Measurements from ENCODE around the gene RALGAPA2. TPM values are rescaled to one million over a fixed set of nuclear protein-coding genes. Genes with fewer than 3 reads are reported as not detected.
"Not testable (repeated sequence)": the region's sequence is repeated elsewhere in the genome, so short reads cannot be mapped to it uniquely, and the experiment has no call there.

The RALGAPA2 gene
- total and polyA plus RNA-seq, 3 donors from 2014 or later: 26.9 to 61.5 (median 59.2) TPM

DNA sequence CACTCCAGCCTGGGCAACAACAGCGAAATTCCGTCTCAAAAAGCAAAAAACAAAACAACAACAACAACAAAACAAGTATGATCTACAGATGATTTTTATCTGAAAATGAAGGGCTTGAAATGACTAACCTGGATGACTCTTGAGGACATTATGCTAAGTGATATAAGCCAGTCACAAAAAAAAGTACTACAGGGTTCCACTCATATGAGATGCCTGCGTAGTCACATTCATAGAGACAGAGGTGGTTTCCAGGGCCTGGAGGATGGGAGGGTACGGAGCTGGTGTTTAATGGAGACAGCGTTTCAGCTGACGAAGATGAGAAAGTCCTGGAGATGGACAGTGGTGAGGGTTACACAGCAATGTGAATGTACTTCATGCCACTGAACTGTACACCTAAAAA lies 352.8 kb downstream of the RALGAPA2 start:
- Histone ChIP-seq H3K4me1 (no peaks in the 10 kb centered on the region), H3K4me3 (no peak overlapping the region), H3K36me3 (ENCODE audit: low read depth, missing control alignments) (no peaks in the 10 kb centered on the region), H3K27me3 (no peaks in the 10 kb centered on the region), H3K9me3 (no peaks in the 10 kb centered on the region), H3K27ac (no peak overlapping the region)
- WGBS, 2 donors: 79 to 94% methylated on average over 6 of the region's 6 CpGs
- TF ChIP-seq CTCF (IDR thresholded peaks at IDR 0.05) (no peak), POLR2A (IDR thresholded peaks at IDR 0.05) (no peak)
- intact Hi-C loops (cut with DNase I; ENCODE audit: low total_unique reads): no loop called here
- DNase-seq: no peak

DNA sequence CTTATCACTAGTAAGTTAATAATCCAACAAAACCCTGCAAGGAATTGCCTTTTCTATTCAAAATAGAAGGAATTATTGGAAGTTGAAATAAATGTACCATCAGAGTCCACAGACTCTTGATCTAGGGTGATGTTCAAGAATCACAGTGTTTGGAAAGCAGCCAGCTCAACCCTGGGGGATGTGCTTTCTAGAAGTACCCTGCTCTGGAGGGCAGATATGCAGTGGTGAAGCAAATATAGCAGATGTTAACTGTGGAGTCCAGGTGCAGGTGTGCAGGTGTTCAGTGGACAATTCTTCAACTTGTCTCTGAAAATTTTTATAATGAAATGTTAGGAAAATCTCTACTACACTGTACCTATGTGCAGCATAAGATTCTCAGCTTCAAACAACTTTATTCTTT lies 353.6 kb downstream of the RALGAPA2 start:
- H3K27me3 ChIP-seq: no peaks in the 10 kb centered on the region
- no peak overlapping the region for H3K27ac ChIP-seq
- TF ChIP-seq CTCF (IDR thresholded peaks at IDR 0.05) (no peak), POLR2A (IDR thresholded peaks at IDR 0.05) (no peak)
- intact Hi-C loops (cut with DNase I; ENCODE audit: low total_unique reads): no loop called here
- no peaks in the 10 kb centered on the region for H3K4me1 ChIP-seq
- no peaks in the 10 kb centered on the region for H3K9me3 ChIP-seq
- no peaks in the 10 kb centered on the region for H3K36me3 ChIP-seq (ENCODE audit: low read depth, missing control alignments)
- H3K4me3 ChIP-seq: no peak overlapping the region
- no peak for DNase-seq

DNA sequence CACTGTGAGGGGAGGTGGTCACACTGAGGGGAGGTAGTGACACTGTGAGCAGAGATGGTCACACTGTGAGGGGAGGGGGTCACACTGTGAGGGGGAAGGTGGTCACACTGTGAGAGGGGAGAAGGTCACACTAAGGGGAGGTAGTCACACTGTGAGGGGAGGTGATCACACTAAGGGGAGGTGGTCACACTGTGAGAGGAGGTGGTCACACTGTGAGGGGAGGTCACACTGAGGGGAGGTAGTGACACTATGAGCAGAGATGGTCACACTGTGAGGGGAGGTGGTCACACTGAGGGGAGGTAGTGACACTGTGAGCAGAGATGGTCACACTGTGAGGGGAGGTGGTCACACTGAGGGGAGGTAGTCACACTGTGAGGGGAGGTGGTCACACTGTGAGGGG lies 356.9 kb downstream of the RALGAPA2 start:
- intact Hi-C loops (cut with DNase I; ENCODE audit: low total_unique reads); H3K27me3 ChIP-seq; H3K9me3 ChIP-seq; H3K27ac ChIP-seq; H3K4me3 ChIP-seq; H3K4me1 ChIP-seq; DNase-seq; H3K36me3 ChIP-seq (ENCODE audit: low read depth, missing control alignments): not testable (repeated sequence)

DNA sequence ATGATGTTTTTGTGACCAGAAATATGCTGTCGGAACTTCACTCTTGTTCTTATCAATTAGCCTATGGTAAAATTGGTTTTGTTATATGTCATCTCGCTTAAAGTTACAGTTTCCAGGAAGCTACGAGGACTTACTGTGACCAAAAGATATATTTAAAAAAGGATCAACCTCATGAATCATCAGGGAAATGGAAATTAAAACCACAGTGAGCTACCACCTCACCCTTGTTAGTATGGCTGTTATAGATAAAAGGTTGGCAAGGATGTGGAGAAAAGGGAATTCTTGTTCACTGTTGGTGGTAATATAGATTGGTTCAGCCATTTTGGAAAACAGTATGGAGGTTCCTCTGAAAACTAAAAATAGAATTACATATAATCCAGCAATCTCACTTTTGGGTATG lies 358.9 kb downstream of the RALGAPA2 start:
- no peak for DNase-seq
- Histone ChIP-seq H3K9me3 (no peaks in the 10 kb centered on the region), H3K27me3 (no peaks in the 10 kb centered on the region), H3K4me3 (no peak overlapping the region), H3K4me1 (no peaks in the 10 kb centered on the region), H3K36me3 (ENCODE audit: low read depth, missing control alignments) (no peaks in the 10 kb centered on the region), H3K27ac (no peak overlapping the region)
- intact Hi-C loops (cut with DNase I; ENCODE audit: low total_unique reads): no loop called here
- 83 to 92% methylated on average over 3 of the region's 3 CpGs for WGBS, 2 donors
- TF ChIP-seq CTCF (IDR thresholded peaks at IDR 0.05) (no peak), POLR2A (IDR thresholded peaks at IDR 0.05) (no peak)

GRCh38 chr20:20344476-20344875 lies 368.0 kb downstream of the RALGAPA2 start:
- DNase-seq: no peak
- TF ChIP-seq POLR2A (IDR thresholded peaks at IDR 0.05): no peak
- no peak for TF ChIP-seq CTCF (IDR thresholded peaks at IDR 0.05)

More at GRCh38 chr20:20344476-20344875, 368.0 kb downstream of the RALGAPA2 start:
- no peak overlapping the region for H3K27ac ChIP-seq
- intact Hi-C loops (cut with DNase I; ENCODE audit: low total_unique reads): no loop called here
- H3K27me3 ChIP-seq: no peaks in the 10 kb centered on the region
- no peaks in the 10 kb centered on the region for H3K4me1 ChIP-seq
- WGBS, 2 donors: 87 to 91% methylated on average over 4 of the region's 4 CpGs
- H3K9me3 ChIP-seq: no peaks in the 10 kb centered on the region
- no peak overlapping the region for H3K4me3 ChIP-seq
- no peaks in the 10 kb centered on the region for H3K36me3 ChIP-seq (ENCODE audit: low read depth, missing control alignments)

Measured in testis (tissue), 3 donors.